ENCODE measurements around the gene LRP1B. TPM values are rescaled to one million over a fixed set of nuclear protein-coding genes. Genes with fewer than 3 reads are reported as not detected.

The LRP1B gene
- total RNA-seq, 2 experiments from 2014 or later, result not detected

DNA sequence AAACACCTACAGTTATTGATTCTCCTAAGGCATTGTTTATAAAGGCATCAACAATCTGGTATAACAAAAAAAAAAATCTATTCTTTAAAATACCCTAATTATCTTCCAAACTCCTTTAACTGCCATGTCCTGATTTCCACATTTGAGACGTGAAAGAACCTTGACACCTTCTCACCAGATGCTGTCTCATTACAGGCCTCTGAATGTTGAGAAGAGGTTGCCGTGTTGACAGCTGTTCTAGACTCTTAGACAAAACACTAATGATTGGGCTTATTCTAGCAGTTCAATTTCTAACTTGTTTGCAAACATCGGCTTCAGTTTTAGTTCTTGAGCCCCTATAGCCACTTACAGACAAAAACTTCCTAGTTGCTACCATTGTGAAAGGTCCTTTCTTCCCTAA lies 988.8 kb downstream of the LRP1B start:
- no peak for DNase-seq
- Mint-ChIP-seq H3K4me3 (no peak overlapping the region), H3K9me3 (peaks cover 2% of the 10 kb centered on the region), H3K27ac (no peak overlapping the region), H3K36me3 (ENCODE audit: low read depth) (no peaks in the 10 kb centered on the region), H3K4me1 (no peaks in the 10 kb centered on the region), H3K27me3 (no peaks in the 10 kb centered on the region)
- ChIA-PET POLR2A (no interaction called here), CTCF (no interaction called here)

DNA sequence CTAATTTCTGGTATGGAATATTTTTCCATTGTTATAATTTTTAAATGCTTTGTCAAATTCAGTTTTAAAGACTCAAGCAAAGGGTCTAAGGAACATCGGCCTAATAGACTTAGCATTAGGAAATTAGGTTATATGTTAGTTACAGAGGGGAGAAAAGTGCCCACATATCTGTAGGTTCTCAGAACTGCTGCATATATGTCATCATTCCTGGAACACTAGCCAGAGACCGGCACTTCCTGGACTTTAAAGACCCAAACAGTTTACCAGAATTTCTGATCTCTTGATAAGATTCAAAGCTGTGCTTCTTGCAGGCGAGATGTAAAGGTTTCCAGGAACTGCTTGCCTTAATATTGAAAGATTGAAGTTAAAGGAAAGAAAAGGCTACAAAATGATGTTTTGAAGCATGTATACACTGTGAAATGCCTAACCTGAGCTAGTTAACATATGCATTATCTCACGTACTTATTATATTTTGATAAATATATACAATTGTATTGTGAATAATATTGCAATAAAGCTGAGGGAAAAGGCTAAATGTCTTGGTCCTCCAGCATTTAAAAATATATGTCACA lies 993.6 kb downstream of the LRP1B start:
- ChIA-PET CTCF (no interaction called here), POLR2A (no interaction called here)
- DNase-seq, result no peak
- Mint-ChIP-seq H3K4me1 (peaks cover 3% of the 10 kb centered on the region), H3K27me3 (no peaks in the 10 kb centered on the region), H3K9me3 (no peaks in the 10 kb centered on the region), H3K27ac (no peak overlapping the region), H3K4me3 (no peak overlapping the region), H3K36me3 (ENCODE audit: low read depth) (no peaks in the 10 kb centered on the region)

DNA sequence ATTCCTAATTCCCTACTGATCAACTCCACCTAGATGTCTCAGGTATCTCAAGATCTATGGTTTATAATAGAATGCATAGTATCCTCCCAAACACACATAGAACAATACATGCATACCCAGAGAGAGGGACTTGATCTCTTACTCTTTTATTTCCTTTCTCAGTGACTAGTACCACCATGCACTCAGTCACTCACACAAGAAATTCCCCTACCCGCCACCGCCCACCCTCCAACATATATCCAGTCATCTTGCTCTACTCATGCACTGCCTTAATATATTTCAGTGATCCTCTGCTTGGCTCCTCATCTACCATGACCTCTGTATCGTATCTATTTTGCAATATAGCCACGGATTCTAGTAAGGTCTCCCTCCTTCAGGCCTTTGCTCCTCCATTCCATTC lies 996.9 kb downstream of the LRP1B start:
- Mint-ChIP-seq H3K27me3 (no peaks in the 10 kb centered on the region), H3K4me1 (peaks cover 3% of the 10 kb centered on the region), H3K36me3 (ENCODE audit: low read depth) (no peaks in the 10 kb centered on the region), H3K27ac (no peak overlapping the region), H3K4me3 (no peak overlapping the region), H3K9me3 (no peaks in the 10 kb centered on the region)
- no peak for DNase-seq
- ChIA-PET POLR2A (no interaction called here), CTCF (no interaction called here)

DNA sequence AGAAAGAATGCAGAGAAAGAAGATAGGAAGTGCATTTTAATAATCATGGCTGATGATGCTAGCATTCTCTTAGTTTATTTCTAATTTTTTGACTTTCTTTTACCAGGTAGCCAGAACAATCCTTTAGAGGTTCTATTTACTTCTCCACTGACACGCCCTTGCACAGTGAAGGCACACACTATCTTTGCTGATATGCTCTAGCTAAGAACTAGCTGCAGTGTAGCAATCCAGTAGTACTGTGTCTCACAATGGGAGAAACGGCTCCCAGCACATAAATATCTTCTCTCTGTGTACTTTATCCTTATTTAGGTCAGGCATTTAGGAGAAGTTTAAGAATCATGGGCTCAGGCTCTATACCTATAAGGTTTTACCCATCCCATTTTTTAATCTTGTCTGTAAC lies 1005.4 kb downstream of the LRP1B start:
- H3K4me3 Mint-ChIP-seq, result no peak overlapping the region
- peaks cover 3% of the 10 kb centered on the region for H3K9me3 Mint-ChIP-seq
- no peaks in the 10 kb centered on the region for H3K36me3 Mint-ChIP-seq (ENCODE audit: low read depth)
- ChIA-PET POLR2A (no interaction called here), CTCF (no interaction called here)
- H3K4me1 Mint-ChIP-seq, result no peaks in the 10 kb centered on the region
- no peak for DNase-seq
- H3K27me3 Mint-ChIP-seq, result no peaks in the 10 kb centered on the region
- H3K27ac Mint-ChIP-seq, result no peak overlapping the region

DNA sequence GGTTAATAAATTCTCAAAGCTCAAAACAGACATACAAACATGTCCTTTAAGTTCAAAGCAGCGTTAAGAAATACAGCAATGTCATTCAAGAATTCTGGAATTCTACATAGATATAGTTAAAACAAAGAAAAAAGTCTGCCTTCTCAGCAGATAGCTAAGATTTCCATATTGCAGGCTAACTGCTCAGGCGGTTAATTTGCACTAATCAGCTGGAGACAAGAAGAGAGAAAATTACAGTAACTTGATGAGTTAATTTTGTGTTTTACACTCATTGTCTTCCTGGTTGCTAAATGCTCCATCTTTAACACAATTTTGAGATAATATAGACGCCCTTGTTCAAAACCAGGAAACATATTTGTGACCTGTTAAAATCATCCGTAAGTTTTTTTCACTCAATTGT lies 1012.0 kb downstream of the LRP1B start:
- no peak overlapping the region for H3K27ac Mint-ChIP-seq
- peaks cover 3% of the 10 kb centered on the region for H3K9me3 Mint-ChIP-seq
- no peak overlapping the region for H3K4me3 Mint-ChIP-seq
- no peaks in the 10 kb centered on the region for H3K4me1 Mint-ChIP-seq
- DNase-seq, result no peak
- H3K27me3 Mint-ChIP-seq, result no peaks in the 10 kb centered on the region
- ChIA-PET POLR2A (no interaction called here), CTCF (no interaction called here)
- H3K36me3 Mint-ChIP-seq (ENCODE audit: low read depth), result no peaks in the 10 kb centered on the region

DNA sequence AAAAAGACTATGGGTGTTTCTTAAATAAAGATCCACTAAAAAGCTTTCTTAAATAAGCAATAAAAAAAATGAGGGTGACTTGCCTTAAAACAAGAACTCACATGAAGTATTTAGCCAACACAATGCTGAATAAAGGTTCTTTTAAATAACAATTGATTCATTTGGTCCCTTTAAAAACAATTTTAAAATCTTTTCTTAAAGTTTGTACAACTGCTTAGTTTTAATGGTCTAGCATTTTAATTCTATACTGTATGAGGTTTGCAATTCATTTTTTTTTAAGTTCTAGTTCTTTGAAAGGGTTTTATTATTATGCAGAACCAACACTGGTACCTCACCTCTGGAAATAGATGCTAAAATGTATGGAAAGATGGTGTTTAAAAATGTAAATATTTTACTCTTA lies 1017.5 kb downstream of the LRP1B start:
- Mint-ChIP-seq H3K27me3 (no peaks in the 10 kb centered on the region), H3K4me3 (no peak overlapping the region), H3K9me3 (peaks cover 4% of the 10 kb centered on the region), H3K27ac (no peak overlapping the region), H3K36me3 (ENCODE audit: low read depth) (no peaks in the 10 kb centered on the region), H3K4me1 (no peaks in the 10 kb centered on the region)
- no peak for DNase-seq
- ChIA-PET POLR2A (no interaction called here), CTCF (no interaction called here)

DNA sequence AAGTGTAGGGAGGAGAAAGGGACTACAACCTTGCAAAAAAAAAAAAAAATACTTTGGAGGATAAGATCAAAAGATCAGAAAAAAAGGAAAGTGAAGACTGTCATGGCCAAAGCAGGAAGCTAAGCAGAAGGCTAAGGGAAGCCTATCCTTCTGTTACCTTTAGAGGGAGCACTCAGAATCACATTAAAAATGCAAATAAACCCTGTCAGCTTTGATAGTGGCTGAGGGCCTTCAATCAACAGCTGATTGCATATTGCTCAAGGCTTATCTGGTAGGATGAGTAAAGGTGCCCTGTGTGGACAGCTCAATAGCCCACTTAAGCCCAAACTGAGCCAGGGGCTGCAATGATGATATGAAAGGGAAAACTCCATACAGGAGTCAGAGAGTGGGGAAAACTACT lies 1021.2 kb downstream of the LRP1B start:
- no peak overlapping the region for H3K4me3 Mint-ChIP-seq
- DNase-seq, result no peak
- CTCF ChIA-PET, result interaction anchor here (0.6 kb wide), 2 partner anchors 70 to 82 kb away, joined by 3 to 4 read pairs; no protein-coding TSS in a partner anchor
- no peaks in the 10 kb centered on the region for H3K27me3 Mint-ChIP-seq
- H3K36me3 Mint-ChIP-seq (ENCODE audit: low read depth), result no peaks in the 10 kb centered on the region
- no peak overlapping the region for H3K27ac Mint-ChIP-seq
- POLR2A ChIA-PET, result no interaction called here
- no peaks in the 10 kb centered on the region for H3K4me1 Mint-ChIP-seq
- H3K9me3 Mint-ChIP-seq, result peaks cover 4% of the 10 kb centered on the region

DNA sequence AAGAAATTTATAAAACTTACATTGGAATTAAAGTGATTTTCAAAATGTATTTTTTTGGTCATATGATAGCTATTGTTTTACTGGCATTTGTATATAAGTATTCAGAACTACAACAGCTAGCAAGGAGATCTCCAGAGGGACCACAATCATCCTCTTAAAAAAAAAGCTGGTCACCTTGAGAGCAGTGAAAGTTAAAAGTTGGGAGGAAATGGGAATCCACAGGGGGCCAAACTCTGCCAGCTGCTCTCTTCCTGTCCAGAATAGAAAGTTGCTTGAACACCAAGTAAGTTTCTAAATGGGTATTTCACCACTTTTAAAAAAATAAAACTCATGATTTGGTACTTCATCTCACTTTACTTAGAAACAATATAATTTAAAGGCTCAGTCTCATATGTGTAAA lies 1025.1 kb downstream of the LRP1B start:
- H3K9me3 Mint-ChIP-seq, result peaks cover 3% of the 10 kb centered on the region
- H3K4me1 Mint-ChIP-seq, result no peaks in the 10 kb centered on the region
- H3K27ac Mint-ChIP-seq, result no peak overlapping the region
- no peak for DNase-seq
- ChIA-PET POLR2A (no interaction called here), CTCF (no interaction called here)
- no peak overlapping the region for H3K4me3 Mint-ChIP-seq
- no peaks in the 10 kb centered on the region for H3K27me3 Mint-ChIP-seq
- H3K36me3 Mint-ChIP-seq (ENCODE audit: low read depth), result no peaks in the 10 kb centered on the region

DNA sequence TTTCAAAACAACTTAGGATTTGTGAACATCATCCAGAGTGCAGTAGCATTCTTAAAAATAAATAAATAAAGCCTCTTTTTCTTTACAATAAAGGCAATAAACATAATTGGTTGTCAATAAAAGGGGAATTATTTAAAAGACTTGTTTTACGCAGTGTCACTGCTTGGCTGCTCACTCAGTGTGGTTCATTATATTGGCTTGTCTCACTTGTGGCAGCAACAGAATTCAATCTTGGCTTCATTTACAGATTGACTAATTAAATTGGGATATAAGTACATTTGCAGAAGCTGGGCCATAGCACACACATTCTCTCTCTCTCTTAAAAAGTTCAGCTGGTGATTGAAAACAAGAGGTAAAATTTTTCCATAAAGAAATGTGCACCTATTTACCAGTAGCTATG lies 1027.6 kb downstream of the LRP1B start:
- no peaks in the 10 kb centered on the region for H3K4me1 Mint-ChIP-seq
- ChIA-PET CTCF (no interaction called here), POLR2A (no interaction called here)
- no peak overlapping the region for H3K27ac Mint-ChIP-seq
- no peak for DNase-seq
- no peaks in the 10 kb centered on the region for H3K36me3 Mint-ChIP-seq (ENCODE audit: low read depth)
- H3K9me3 Mint-ChIP-seq, result peaks cover 1% of the 10 kb centered on the region
- no peaks in the 10 kb centered on the region for H3K27me3 Mint-ChIP-seq
- H3K4me3 Mint-ChIP-seq, result no peak overlapping the region

DNA sequence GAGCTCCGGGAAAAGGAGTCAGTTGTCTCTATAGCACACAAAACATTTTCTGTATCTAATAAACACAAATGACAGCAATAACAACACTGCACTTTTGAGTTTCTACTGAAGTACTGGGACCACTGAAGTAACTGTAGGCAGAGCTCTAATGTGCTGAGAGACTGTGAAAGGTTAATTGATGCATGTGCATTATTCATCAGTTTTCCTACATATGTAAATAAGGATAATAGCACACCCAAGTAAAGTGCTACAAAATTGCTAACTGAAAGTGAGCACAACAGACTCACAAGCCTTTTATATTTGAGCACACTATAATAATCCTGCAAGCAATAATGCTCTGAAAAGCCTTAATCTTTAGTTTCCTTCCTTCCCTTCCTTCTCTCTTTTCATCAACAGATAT lies 1051.6 kb downstream of the LRP1B start:
- no peaks in the 10 kb centered on the region for H3K36me3 Mint-ChIP-seq (ENCODE audit: low read depth)
- H3K9me3 Mint-ChIP-seq, result peaks cover 9% of the 10 kb centered on the region
- POLR2A ChIA-PET, result no interaction called here

DNA sequence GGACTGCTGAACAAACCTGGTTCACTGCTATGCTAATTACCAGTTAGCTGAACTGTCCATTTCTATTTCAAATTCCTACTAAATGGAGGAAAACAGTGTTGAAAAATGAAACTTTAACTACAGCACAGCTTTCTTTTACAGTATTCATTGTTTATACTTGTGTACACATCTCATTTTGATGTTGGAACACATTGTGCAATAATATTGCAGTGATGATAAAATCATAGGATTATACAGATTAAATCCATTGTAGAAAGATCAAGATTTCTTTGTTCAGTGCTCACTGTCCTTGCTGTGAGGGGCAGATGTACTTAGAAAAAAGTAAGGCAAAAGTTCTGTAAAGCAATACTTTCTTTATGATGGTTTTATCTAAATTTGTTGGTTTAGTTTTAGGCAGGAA lies 1055.1 kb downstream of the LRP1B start:
- POLR2A ChIA-PET, result no interaction called here
- H3K36me3 Mint-ChIP-seq (ENCODE audit: low read depth), result no peaks in the 10 kb centered on the region
- no peaks in the 10 kb centered on the region for H3K27me3 Mint-ChIP-seq
- CTCF ChIA-PET, result no interaction called here
- H3K4me3 Mint-ChIP-seq, result no peak overlapping the region
- no peak overlapping the region for H3K27ac Mint-ChIP-seq
- H3K9me3 Mint-ChIP-seq, result peaks cover 7% of the 10 kb centered on the region
- no peaks in the 10 kb centered on the region for H3K4me1 Mint-ChIP-seq
- no peak for DNase-seq

More for the DNA sequence above, 1051.6 kb downstream of the LRP1B start:
- H3K27ac Mint-ChIP-seq, result no peak overlapping the region
- H3K27me3 Mint-ChIP-seq, result no peaks in the 10 kb centered on the region
- H3K4me3 Mint-ChIP-seq, result no peak overlapping the region
- H3K4me1 Mint-ChIP-seq, result no peaks in the 10 kb centered on the region
- no peak for DNase-seq
- CTCF ChIA-PET, result no interaction called here

DNA sequence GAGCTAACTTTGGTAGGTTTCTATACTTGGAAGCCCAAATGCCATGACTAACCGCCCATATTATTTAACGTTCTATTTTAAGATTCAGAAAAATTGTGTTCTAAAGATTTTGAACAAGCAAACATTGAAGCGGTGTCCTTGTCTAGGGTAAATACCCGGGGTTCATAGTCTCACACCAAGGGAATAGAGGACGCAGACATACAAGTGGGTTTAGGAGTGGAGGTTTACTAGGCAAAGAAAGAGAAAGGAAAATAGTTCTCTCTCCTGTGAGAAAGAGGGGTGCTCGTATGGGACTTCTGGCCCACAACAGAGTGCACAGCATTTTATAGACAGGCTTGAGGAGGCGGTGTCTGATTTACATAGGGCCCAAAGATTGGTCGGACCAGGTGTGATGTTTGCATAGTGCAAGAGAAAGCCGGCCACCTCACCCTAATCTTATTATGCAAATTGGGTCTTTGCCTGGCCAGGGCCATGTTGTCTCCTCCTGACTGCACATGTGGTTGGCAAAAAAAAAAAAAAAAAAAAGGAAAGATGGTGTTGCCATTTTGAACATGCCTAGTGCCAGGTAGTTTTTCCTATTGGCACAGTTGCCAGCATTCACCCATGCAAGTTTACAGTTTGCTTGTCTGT lies 1062.6 kb downstream of the LRP1B start:
- Mint-ChIP-seq H3K27ac (no peak overlapping the region), H3K9me3 (peaks cover 6% of the 10 kb centered on the region), H3K27me3 (no peaks in the 10 kb centered on the region), H3K36me3 (ENCODE audit: low read depth) (no peaks in the 10 kb centered on the region), H3K4me3 (no peak overlapping the region), H3K4me1 (no peaks in the 10 kb centered on the region)
- no peak for DNase-seq
- POLR2A ChIA-PET, result no interaction called here
- CTCF ChIA-PET, result no interaction called here

DNA sequence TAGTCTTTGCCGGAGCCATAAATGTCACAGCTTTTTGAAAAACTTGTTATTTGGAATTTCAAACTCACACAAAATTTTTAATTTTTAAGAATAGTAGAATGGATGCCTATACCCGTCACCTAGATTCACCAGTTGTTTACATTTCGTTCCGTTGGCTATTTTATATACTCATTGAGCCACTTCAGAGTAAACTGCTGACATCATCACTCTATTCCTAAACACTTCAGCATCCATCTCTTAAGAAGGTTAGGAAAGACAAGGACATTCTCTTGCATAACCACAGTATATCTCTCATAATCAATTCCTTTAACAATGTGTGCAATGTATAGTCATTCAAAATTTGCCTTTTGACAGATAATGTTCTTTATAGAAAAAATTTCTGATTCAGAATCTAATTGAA lies 1065.8 kb downstream of the LRP1B start:
- Mint-ChIP-seq H3K4me3 (no peak overlapping the region), H3K4me1 (no peaks in the 10 kb centered on the region), H3K36me3 (ENCODE audit: low read depth) (no peaks in the 10 kb centered on the region), H3K9me3 (peaks cover 6% of the 10 kb centered on the region), H3K27me3 (no peaks in the 10 kb centered on the region), H3K27ac (no peak overlapping the region)
- DNase-seq, result no peak
- POLR2A ChIA-PET, result no interaction called here
- CTCF ChIA-PET, result no interaction called here

DNA sequence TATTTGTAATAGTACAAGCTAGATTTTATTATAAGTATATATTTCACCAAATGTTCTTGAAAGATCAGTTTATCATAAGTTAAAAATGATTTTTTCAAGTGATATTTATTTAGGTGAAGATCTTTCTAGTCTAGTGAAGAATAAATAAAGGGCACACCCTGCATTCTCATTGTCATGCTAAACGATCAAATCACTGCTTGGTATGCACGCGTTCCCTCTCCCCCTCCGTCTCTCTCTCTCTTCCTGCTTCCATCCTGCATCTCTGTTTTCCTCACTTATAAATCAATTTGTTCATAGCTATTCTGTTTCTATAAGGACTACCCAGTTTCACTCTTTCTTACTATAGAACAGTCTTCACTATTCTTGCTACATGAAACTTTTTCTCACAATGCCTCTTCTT lies 1067.4 kb downstream of the LRP1B start:
- no peak overlapping the region for H3K27ac Mint-ChIP-seq

More for the DNA sequence above, 1067.4 kb downstream of the LRP1B start:
- Mint-ChIP-seq H3K36me3 (ENCODE audit: low read depth) (no peaks in the 10 kb centered on the region), H3K4me3 (no peak overlapping the region), H3K9me3 (peaks cover 5% of the 10 kb centered on the region), H3K27me3 (no peaks in the 10 kb centered on the region), H3K4me1 (no peaks in the 10 kb centered on the region)
- ChIA-PET POLR2A (no interaction called here), CTCF (no interaction called here)
- no peak for DNase-seq

Data from activated CD4-positive, alpha-beta T cell treated with anti-CD3 and anti-CD28 coated beads, Interleukin-2, amount 10 ng/mL, durations not matched to agents 7 days and 5 days (primary cell).